ENCODE results near the gene VEGFB. TPM values are rescaled to one million over a fixed set of nuclear protein-coding genes. Genes with fewer than 3 reads are reported as not detected.

The VEGFB gene
- total RNA-seq = 100 to 1,000 TPM in 1 of 4 donors, 10 to 100 TPM in 3; 20.0 to 120 (median 26.0) TPM

- intact Hi-C loops (cut with DNase I; ENCODE audit: low total_unique reads) = no loop called here
- Histone ChIP-seq H3K36me3 (no peaks in the 10 kb centered on the region), H3K27me3 (no peaks in the 10 kb centered on the region), H3K9me3 (no peaks in the 10 kb centered on the region), H3K4me1 (peaks cover 4 to 14% of the 10 kb centered on the region in 2 donors), H3K4me3 (peak within 1 kb of the TSS; percentile 76 to 80), H3K27ac (peak within 1 kb of the TSS; percentile 90 to 95)
- TF ChIP-seq POLR2A (IDR thresholded peaks at IDR 0.05) (peak; percentile 36 to 56), CTCF (IDR thresholded peaks at IDR 0.05) (no peak)
- DNase-seq = peak; percentile 71 to 80
Measured at GRCh38 chr11:64233913-64234586, at the start of gene VEGFB. TSS of gene VEGFB (plus strand) at chr11:64234584. CDS start at chr11:64234834, 250 bp downstream.

GRCh38 chr11:64185175-64185692, 49.1 kb upstream of the VEGFB start:
- peak; percentile 85 to 89 for DNase-seq
- Histone ChIP-seq H3K4me3 (peak overlapping the region; percentile 44 to 75), H3K36me3 (no peaks in the 10 kb centered on the region), H3K27ac (peak overlapping the region; percentile 93 to 95), H3K4me1 (peaks cover 0 to 12% of the 10 kb centered on the region in 2 donors), H3K27me3 (no peaks in the 10 kb centered on the region), H3K9me3 (no peaks in the 10 kb centered on the region)
- TF ChIP-seq POLR2A (IDR thresholded peaks at IDR 0.05) (peak; percentile 99 to 100), CTCF (IDR thresholded peaks at IDR 0.05) (peak; percentile 10 to 74 (median 55))
- intact Hi-C loops (cut with DNase I; ENCODE audit: low total_unique reads) = no loop called here

- peaks cover 0 to 8% of the 10 kb centered on the region in 2 donors for H3K4me1 ChIP-seq
- intact Hi-C loops (cut with DNase I; ENCODE audit: low total_unique reads) = no loop called here
- H3K27ac ChIP-seq = peak within 1 kb of the TSS; percentile 93 to 95
- peak in 3 of 4 experiments; percentile 38 to 57 (median 54) for TF ChIP-seq CTCF (IDR thresholded peaks at IDR 0.05)
- peak; percentile 20 to 92 for TF ChIP-seq POLR2A (IDR thresholded peaks at IDR 0.05)
- peak within 1 kb of the TSS; percentile 44 to 75 for H3K4me3 ChIP-seq
- H3K27me3 ChIP-seq = no peaks in the 10 kb centered on the region
- peak; percentile 99 to 100 for DNase-seq
- H3K9me3 ChIP-seq = no peaks in the 10 kb centered on the region
- no peaks in the 10 kb centered on the region for H3K36me3 ChIP-seq
Measured at GRCh38 chr11:64185693-64186491, 48.5 kb upstream of the VEGFB start, which contains the start of gene STIP1. TSS of gene STIP1 (plus strand) at chr11:64186171. CDS start at chr11:64186262, 91 bp downstream.

GRCh38 chr11:64186492-64187165, 47.8 kb upstream of the VEGFB start:
- no peaks in the 10 kb centered on the region for H3K27me3 ChIP-seq
- H3K27ac ChIP-seq = peak overlapping the region in 1 of 2 donors; percentile 81
- peaks cover 0 to 8% of the 10 kb centered on the region in 2 donors for H3K4me1 ChIP-seq
- intact Hi-C loops (cut with DNase I; ENCODE audit: low total_unique reads) = no loop called here
- H3K9me3 ChIP-seq = no peaks in the 10 kb centered on the region
- DNase-seq = no peak
- TF ChIP-seq POLR2A (IDR thresholded peaks at IDR 0.05) (no peak), CTCF (IDR thresholded peaks at IDR 0.05) (no peak)
- no peak overlapping the region for H3K4me3 ChIP-seq
- no peaks in the 10 kb centered on the region for H3K36me3 ChIP-seq

Measured in uterus (tissue), 4 donors.